ENCODE data around the gene NID2. TPM values are rescaled to one million over a fixed set of nuclear protein-coding genes. Genes with fewer than 3 reads are reported as not detected.

NID2 gene
- total RNA-seq, 5 donors from 2014 or later (not counting 1 experiment from before 2014, with no cell fraction given), result 0.38 to 1.1 (median 0.89) TPM

DNA sequence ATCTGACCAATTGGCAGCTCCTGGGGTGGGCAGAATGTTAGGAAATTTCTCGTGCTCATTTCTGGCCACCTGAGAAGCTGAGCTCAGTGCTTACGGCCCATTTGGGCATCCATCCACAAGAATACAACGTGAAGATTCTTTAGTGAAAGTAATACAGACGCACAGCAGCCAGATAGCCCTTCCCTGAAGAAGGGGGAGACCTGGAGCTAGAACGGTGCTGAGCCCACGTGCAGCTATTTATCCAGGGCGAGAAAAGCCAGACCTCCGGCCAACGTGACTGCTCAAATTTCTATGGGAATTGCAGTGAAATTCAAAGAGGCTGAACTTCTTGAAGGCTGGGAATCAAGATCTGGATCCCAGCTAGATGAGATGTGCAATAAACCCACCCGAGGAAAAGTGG is 20.7 kb downstream of the NID2 start:
- Histone ChIP-seq H3K27ac (ENCODE audit: low read length) (no peak overlapping the region), H3K4me1 (ENCODE audit: control insufficient read depth in 1 of 2, extremely low read depth in 1 of 2, insufficient read depth in 2 of 2, low read length in 2 of 2) (no peaks in the 10 kb centered on the region), H3K4me3 (ENCODE audit: control insufficient read depth in 1 of 2, extremely low read depth in 1 of 2, low read length in 1 of 2) (no peak overlapping the region), H3K36me3 (ENCODE audit: control insufficient read depth in 2 of 2, extremely low read depth in 1 of 2, insufficient read depth in 1 of 2, low read length in 1 of 2) (no peaks in the 10 kb centered on the region), H3K9me3 (no peaks in the 10 kb centered on the region), H3K27me3 (replicated peaks in 1 of 2; ENCODE audit: control insufficient read depth in 2 of 2, extremely low read depth in 1 of 2, insufficient read depth in 2 of 2, low read length in 1 of 2) (peaks cover 0 to 2% of the 10 kb centered on the region in 2 experiments)
- ChIA-PET POLR2A (no interaction called here), CTCF (no interaction called here)
- ATAC-seq (replicated peaks in 1 of 4) (no peak), DNase-seq (no peak)
- Mint-ChIP-seq H3K4me3 (no peak overlapping the region), H3K27me3 (peaks cover 6 to 8% of the 10 kb centered on the region in 2 donors), H3K36me3 (peaks cover 2% of the 10 kb centered on the region), H3K9me3 (no peaks in the 10 kb centered on the region), H3K4me1 (peaks cover 0 to 4% (median 0%) of the 10 kb centered on the region in 3 donors), H3K27ac (no peak overlapping the region)
- 94% methylated on average over 7 of the region's 10 CpGs for WGBS (ENCODE audit: insufficient coverage)

DNA sequence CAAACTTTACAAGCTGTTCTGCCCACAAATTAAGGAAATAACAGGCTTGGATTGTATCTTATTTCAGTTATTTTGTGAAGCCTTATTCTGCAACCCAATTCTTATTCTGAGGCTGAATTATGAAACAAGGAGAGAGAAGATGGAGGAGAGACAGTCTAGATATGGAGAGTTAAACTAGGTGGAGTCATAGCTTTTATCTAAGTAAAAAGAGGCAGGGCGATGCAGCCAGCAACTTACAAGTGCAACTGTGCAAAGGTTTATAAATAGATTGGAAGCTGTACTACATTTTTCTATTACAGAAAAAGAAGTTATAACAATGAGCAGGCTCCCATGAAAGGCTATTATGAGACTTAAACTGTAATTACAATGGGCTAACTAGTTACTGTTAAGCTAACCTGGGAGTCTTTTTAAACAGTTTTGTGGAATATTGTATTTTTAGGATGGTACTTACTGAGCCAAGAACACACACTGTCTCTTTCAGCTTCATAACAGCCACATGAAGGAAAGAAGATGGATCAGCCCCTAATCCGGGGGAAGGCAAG is 22.4 kb downstream of the NID2 start:
- no peak overlapping the region for H3K27ac Mint-ChIP-seq

DNA sequence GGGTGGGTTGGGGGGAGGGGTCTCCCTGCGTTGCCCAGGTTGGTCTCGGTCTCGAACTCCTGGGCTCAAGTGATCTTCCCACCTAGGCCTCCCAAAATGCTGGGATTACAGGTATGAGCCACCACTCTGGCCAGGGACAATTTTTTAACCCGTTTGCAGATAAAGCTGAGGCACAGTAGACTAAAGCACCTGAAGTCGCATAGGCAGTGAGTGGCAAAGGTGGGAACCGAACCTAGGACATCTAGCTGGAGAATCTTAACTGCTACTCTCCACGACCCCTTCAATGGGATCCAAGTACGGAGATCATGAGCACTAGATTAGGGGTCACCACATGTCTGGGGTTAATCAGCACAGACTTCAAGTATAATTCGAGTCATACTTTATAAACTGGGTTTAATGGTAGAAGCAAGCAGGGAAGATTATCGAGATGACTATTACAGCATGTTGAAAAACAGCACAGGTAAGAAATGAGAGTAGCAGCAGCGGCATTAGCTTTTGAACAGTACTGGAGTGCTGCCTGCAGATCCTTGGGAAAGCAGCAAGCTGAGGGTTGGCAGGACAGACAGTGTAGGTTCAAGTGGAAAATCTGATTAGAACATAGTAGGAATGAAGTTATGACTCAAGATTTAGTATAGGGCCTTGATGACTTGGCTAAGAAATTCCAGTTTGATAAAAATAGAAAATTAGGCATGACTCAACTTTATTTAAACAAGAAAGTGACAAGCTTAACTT is 23.9 kb downstream of the NID2 start:
- Mint-ChIP-seq H3K27ac (no peak overlapping the region), H3K4me3 (no peak overlapping the region), H3K27me3 (peaks cover 3 to 4% of the 10 kb centered on the region in 2 donors), H3K9me3 (no peaks in the 10 kb centered on the region), H3K36me3 (no peaks in the 10 kb centered on the region), H3K4me1 (peaks cover 0 to 4% (median 0%) of the 10 kb centered on the region in 3 donors)
- peaks cover 0 to 5% of the 10 kb centered on the region in 2 experiments for H3K27me3 ChIP-seq (replicated peaks in 1 of 2; ENCODE audit: control insufficient read depth in 2 of 2, extremely low read depth in 1 of 2, insufficient read depth in 2 of 2, low read length in 1 of 2)
- H3K36me3 ChIP-seq (ENCODE audit: control insufficient read depth in 2 of 2, extremely low read depth in 1 of 2, insufficient read depth in 1 of 2, low read length in 1 of 2), result no peaks in the 10 kb centered on the region
- H3K4me3 ChIP-seq (ENCODE audit: control insufficient read depth in 1 of 2, extremely low read depth in 1 of 2, low read length in 1 of 2), result no peak overlapping the region
- ChIA-PET CTCF (interaction anchor here in 1 of 2 donors (0.5 to 0.6 kb wide), 3 partner anchors 17 to 86 kb away, joined by 3 to 8 read pairs (median 3); no protein-coding TSS in a partner anchor), POLR2A (no interaction called here)
- DNase-seq (no peak), ATAC-seq (replicated peaks in 1 of 4) (no peak)
- WGBS (ENCODE audit: insufficient coverage), result 86% methylated on average over 7 of the region's 11 CpGs
- H3K27ac ChIP-seq (ENCODE audit: low read length), result no peak overlapping the region
- no peaks in the 10 kb centered on the region for H3K4me1 ChIP-seq (ENCODE audit: control insufficient read depth in 1 of 2, extremely low read depth in 1 of 2, insufficient read depth in 2 of 2, low read length in 2 of 2)
- no peaks in the 10 kb centered on the region for H3K9me3 ChIP-seq

More for the DNA sequence above, 22.4 kb downstream of the NID2 start:
- no peak overlapping the region for H3K4me3 ChIP-seq (ENCODE audit: control insufficient read depth in 1 of 2, extremely low read depth in 1 of 2, low read length in 1 of 2)
- Mint-ChIP-seq H3K4me3 (no peak overlapping the region), H3K4me1 (peaks cover 0 to 4% (median 0%) of the 10 kb centered on the region in 3 donors), H3K27me3 (peaks cover 3 to 4% of the 10 kb centered on the region in 2 donors), H3K36me3 (no peaks in the 10 kb centered on the region), H3K9me3 (no peaks in the 10 kb centered on the region)
- ChIA-PET POLR2A (interaction anchor here (0.6 kb wide), 4 partner anchors 9 to 642 kb away, joined by 4 to 7 read pairs (median 6); no protein-coding TSS in a partner anchor), CTCF (interaction anchor here in 1 of 2 donors (0.7 kb wide), 1 partner anchor 81 kb away, joined by 7 read pairs; no protein-coding TSS in a partner anchor)
- no peaks in the 10 kb centered on the region for H3K4me1 ChIP-seq (ENCODE audit: control insufficient read depth in 1 of 2, extremely low read depth in 1 of 2, insufficient read depth in 2 of 2, low read length in 2 of 2)
- DNase-seq (no peak), ATAC-seq (replicated peaks in 1 of 4) (no peak)
- no CpG with 5 or more reads among the region's 2 CpGs for WGBS (ENCODE audit: insufficient coverage)
- H3K27me3 ChIP-seq (replicated peaks in 1 of 2; ENCODE audit: control insufficient read depth in 2 of 2, extremely low read depth in 1 of 2, insufficient read depth in 2 of 2, low read length in 1 of 2), result peaks cover 0 to 3% of the 10 kb centered on the region in 2 experiments
- no peaks in the 10 kb centered on the region for H3K9me3 ChIP-seq
- no peak overlapping the region for H3K27ac ChIP-seq (ENCODE audit: low read length)
- H3K36me3 ChIP-seq (ENCODE audit: control insufficient read depth in 2 of 2, extremely low read depth in 1 of 2, insufficient read depth in 1 of 2, low read length in 1 of 2), result no peaks in the 10 kb centered on the region

DNA sequence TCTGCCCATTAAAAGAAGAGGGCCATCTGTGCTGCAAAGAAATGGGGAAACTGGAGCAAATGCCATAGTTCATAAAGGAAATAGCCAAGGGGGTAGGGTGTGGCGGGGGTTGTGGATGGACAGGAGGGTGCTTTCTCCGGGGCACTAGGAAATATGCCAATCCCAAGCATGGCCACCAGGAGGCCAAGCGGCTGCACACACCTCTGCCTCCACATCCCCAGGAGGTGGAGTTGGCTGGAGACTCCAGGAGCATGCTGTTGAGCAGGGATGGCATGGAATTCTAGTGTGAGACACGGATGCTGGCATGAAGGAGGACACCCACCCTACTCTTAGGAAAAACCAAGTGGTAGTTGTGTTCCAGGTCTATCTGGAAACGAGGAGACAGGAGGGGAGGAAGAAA is 25.2 kb downstream of the NID2 start:
- Histone ChIP-seq H3K27me3 (replicated peaks in 1 of 2; ENCODE audit: control insufficient read depth in 2 of 2, extremely low read depth in 1 of 2, insufficient read depth in 2 of 2, low read length in 1 of 2) (peaks cover 0 to 6% of the 10 kb centered on the region in 2 experiments), H3K27ac (ENCODE audit: low read length) (no peak overlapping the region), H3K36me3 (ENCODE audit: control insufficient read depth in 2 of 2, extremely low read depth in 1 of 2, insufficient read depth in 1 of 2, low read length in 1 of 2) (no peaks in the 10 kb centered on the region), H3K4me1 (ENCODE audit: control insufficient read depth in 1 of 2, extremely low read depth in 1 of 2, insufficient read depth in 2 of 2, low read length in 2 of 2) (no peaks in the 10 kb centered on the region), H3K9me3 (no peaks in the 10 kb centered on the region), H3K4me3 (ENCODE audit: control insufficient read depth in 1 of 2, extremely low read depth in 1 of 2, low read length in 1 of 2) (no peak overlapping the region)
- H3K27ac Mint-ChIP-seq, result no peak overlapping the region
- POLR2A ChIA-PET, result interaction anchor here in 1 of 2 donors (0.7 kb wide), 1 partner anchor 217 kb away, joined by 3 read pairs; no protein-coding TSS in a partner anchor
- peaks cover 0 to 4% (median 0%) of the 10 kb centered on the region in 3 donors for H3K4me1 Mint-ChIP-seq
- peak in 26 of 35 experiments; percentile 4 to 61 (median 24) for DNase-seq
- no peaks in the 10 kb centered on the region for H3K9me3 Mint-ChIP-seq
- H3K36me3 Mint-ChIP-seq, result no peaks in the 10 kb centered on the region
- WGBS (ENCODE audit: insufficient coverage), result no CpG with 5 or more reads among the region's 5 CpGs
- ATAC-seq (replicated peaks in 1 of 4), result no peak
- peaks cover 3 to 4% of the 10 kb centered on the region in 2 donors for H3K27me3 Mint-ChIP-seq
- CTCF ChIA-PET, result interaction anchor here (0.6 to 1.3 kb wide), 4 partner anchors 133 to 1546 kb away, joined by 3 to 7 read pairs (median 4); no protein-coding TSS in a partner anchor
- no peak overlapping the region for H3K4me3 Mint-ChIP-seq

DNA sequence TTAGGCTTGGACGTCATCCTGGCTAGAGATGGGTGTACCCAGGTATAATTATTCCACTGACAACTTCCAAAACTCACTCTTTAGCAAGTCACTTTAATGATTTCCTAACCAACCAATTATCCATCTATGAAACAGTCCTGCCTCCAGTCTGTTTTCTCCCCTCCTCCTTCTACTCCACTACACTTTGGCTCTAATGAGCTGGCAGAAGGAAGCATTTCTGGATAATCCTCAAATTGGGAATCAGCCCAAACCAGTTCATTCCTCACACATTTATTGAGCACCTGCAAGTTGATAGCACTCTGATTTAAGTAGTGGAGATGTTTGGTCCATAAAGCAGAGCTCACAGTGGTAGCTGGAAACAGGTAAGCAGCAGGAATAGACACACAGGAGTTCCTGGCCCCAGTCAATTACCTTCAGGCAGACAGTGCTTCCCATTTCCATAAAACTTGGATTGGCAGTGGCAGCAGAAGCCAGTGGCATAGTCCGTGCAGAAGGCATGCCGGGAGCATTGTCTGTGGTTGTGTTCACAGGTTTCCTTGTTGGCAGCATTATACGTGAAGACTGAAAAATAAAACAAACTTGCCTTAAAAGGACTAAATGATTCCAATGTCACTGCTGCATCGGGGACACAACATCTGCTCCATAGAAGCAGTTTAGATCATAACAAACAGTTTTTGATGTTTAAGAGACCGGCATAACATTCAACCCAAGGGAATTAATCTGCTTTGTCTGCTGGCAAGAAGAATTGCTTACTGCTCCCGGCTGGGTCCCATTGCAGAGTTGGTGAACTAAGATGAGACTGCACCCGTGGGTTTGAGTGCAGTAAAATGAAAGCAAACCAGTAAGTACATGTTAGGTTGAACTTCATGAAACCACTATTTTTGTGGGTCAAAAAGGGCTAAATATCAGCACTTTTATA is 26.2 kb downstream of the NID2 start:
- 89% methylated on average over 6 of the region's 8 CpGs for WGBS (ENCODE audit: insufficient coverage)

More for the DNA sequence above, 26.2 kb downstream of the NID2 start:
- no peaks in the 10 kb centered on the region for H3K36me3 ChIP-seq (ENCODE audit: control insufficient read depth in 2 of 2, extremely low read depth in 1 of 2, insufficient read depth in 1 of 2, low read length in 1 of 2)
- POLR2A ChIA-PET, result interaction anchor here in 1 of 2 donors (0.5 kb wide), 1 partner anchor 293 kb away, joined by 4 read pairs; no protein-coding TSS in a partner anchor
- H3K27ac ChIP-seq (ENCODE audit: low read length), result no peak overlapping the region
- no peak for ATAC-seq (replicated peaks in 1 of 4)
- H3K9me3 ChIP-seq, result no peaks in the 10 kb centered on the region
- no peak overlapping the region for H3K4me3 ChIP-seq (ENCODE audit: control insufficient read depth in 1 of 2, extremely low read depth in 1 of 2, low read length in 1 of 2)
- CTCF ChIA-PET, result interaction anchor here in 1 of 2 donors (0.7 kb wide), 1 partner anchor 1278 kb away, joined by 6 read pairs; no protein-coding TSS in a partner anchor
- peaks cover 0 to 7% of the 10 kb centered on the region in 2 experiments for H3K27me3 ChIP-seq (replicated peaks in 1 of 2; ENCODE audit: control insufficient read depth in 2 of 2, extremely low read depth in 1 of 2, insufficient read depth in 2 of 2, low read length in 1 of 2)
- Mint-ChIP-seq H3K4me3 (no peak overlapping the region), H3K27me3 (peaks cover 5 to 11% of the 10 kb centered on the region in 2 donors), H3K4me1 (peaks cover 0 to 4% (median 0%) of the 10 kb centered on the region in 3 donors), H3K9me3 (no peaks in the 10 kb centered on the region), H3K36me3 (no peaks in the 10 kb centered on the region), H3K27ac (no peak overlapping the region)
- DNase-seq, result no peak
- no peaks in the 10 kb centered on the region for H3K4me1 ChIP-seq (ENCODE audit: control insufficient read depth in 1 of 2, extremely low read depth in 1 of 2, insufficient read depth in 2 of 2, low read length in 2 of 2)

All from T-cell (primary cell).